SW 1271 (cell line): ENCODE measurements around the gene LIMS2.

Experiments used
- DNase-seq, 2 experiments: peaks; one replicate each; lab custom pipeline; 2025; lab: John Stamatoyannopoulos, UW

LIMS2 gene

GRCh38 chr2:127658641-127659407, 16.5 kb downstream of the LIMS2 start:
- no peak for DNase-seq

- no peak for DNase-seq
Observed at GRCh38 chr2:127658146-127658545, 17.2 kb downstream of the LIMS2 start.

GRCh38 chr2:127657232-127657595, 18.1 kb downstream of the LIMS2 start:
- DNase-seq = no peak

- DNase-seq = no peak
Observed at GRCh38 chr2:127656569-127657231, 18.6 kb downstream of the LIMS2 start.

GRCh38 chr2:127655209-127656073, 19.9 kb downstream of the LIMS2 start:
- no peak for DNase-seq

- DNase-seq = no peak
Observed at GRCh38 chr2:127654838-127655175, 20.5 kb downstream of the LIMS2 start.

- no peak for DNase-seq
Observed at GRCh38 chr2:127654084-127654837, 21.1 kb downstream of the LIMS2 start.

GRCh38 chr2:127653421-127654083, 21.8 kb downstream of the LIMS2 start:
- no peak for DNase-seq

- no peak for DNase-seq
Observed at GRCh38 chr2:127652786-127653357, 22.5 kb downstream of the LIMS2 start.

GRCh38 chr2:127651971-127652550, 23.3 kb downstream of the LIMS2 start:
- no peak for DNase-seq

GRCh38 chr2:127651381-127651809, 23.9 kb downstream of the LIMS2 start:
- no peak for DNase-seq

- no peak for DNase-seq
Observed at GRCh38 chr2:127650785-127651380, 24.4 kb downstream of the LIMS2 start.

- no peak for DNase-seq
Observed at GRCh38 chr2:127650041-127650784, 25.1 kb downstream of the LIMS2 start.

- DNase-seq = peak; percentile 43 to 73
Observed at GRCh38 chr2:127649684-127650040, 25.7 kb downstream of the LIMS2 start.

- DNase-seq = no peak
Observed at GRCh38 chr2:127649100-127649611, 26.2 kb downstream of the LIMS2 start.

GRCh38 chr2:127648321-127648720, 27.0 kb downstream of the LIMS2 start:
- no peak for DNase-seq

GRCh38 chr2:127647242-127648190, 27.8 kb downstream of the LIMS2 start:
- DNase-seq = no peak
